Measurements from ENCODE around the gene ROR2. TPM values are rescaled to one million over a fixed set of nuclear protein-coding genes. Genes with fewer than 3 reads are reported as not detected.

ROR2 gene
- total and polyA plus RNA-seq, 2 of the 13 experiments (the other 11 are each of a cell fraction or from before 2014, with no cell fraction given): not detected

- Histone ChIP-seq H3K79me2 (ENCODE audit: insufficient read depth, low read length) (no peaks in the 10 kb centered on the region), H3K4me2 (ENCODE audit: low read depth, low read length) (no peak overlapping the region), H3K4me1 (ENCODE audit: insufficient read depth, low read length) (no peaks in the 10 kb centered on the region), H3K4me3 (replicated peaks in 1 of 3; ENCODE audit: insufficient read depth in 1 of 3, low read depth in 2 of 3, low read length in 3 of 3) (no peak overlapping the region), H3K27me3 (ENCODE audit: control insufficient read depth in 1 of 2, insufficient read depth in 2 of 2, low read length in 2 of 2) (peaks cover 2 to 12% of the 10 kb centered on the region in 2 experiments; a peak in 3 of 5 replicates), H3K27ac (ENCODE audit: extremely low read length, insufficient read depth, low read length) (no peak overlapping the region), H3K9me3 (ENCODE audit: low read length) (no peaks in the 10 kb centered on the region), H4K20me1 (ENCODE audit: insufficient read depth, low read length) (no peaks in the 10 kb centered on the region), H3K36me3 (replicated peaks in 1 of 2; ENCODE audit: control insufficient read depth in 1 of 2, insufficient read depth in 2 of 2, low read length in 2 of 2) (no peaks in the 10 kb centered on the region), H2AFZ (ENCODE audit: low read length) (no peak overlapping the region), H3K9ac (ENCODE audit: insufficient read depth, low read depth, low read length) (no peak overlapping the region)
- ATAC-seq (no peak), FAIRE-seq (no peak), DNase-seq (ENCODE audit: low spot score) (no peak)
- TF ChIP-seq MEIS2 (CRISPR knock-in tag; IDR thresholded peaks at IDR 0.05): no peak
- TF ChIP-seq ZNF878 (CRISPR knock-in tag; IDR thresholded peaks at IDR 0.05): no peak
- TF ChIP-seq TRIM24 (CRISPR knock-in tag; IDR thresholded peaks at IDR 0.05): no peak
- no peak for TF ChIP-seq GATAD1 (CRISPR knock-in tag; IDR thresholded peaks at IDR 0.05)
- no peak for TF ChIP-seq JARID2 (CRISPR knock-in tag; IDR thresholded peaks at IDR 0.05; ENCODE audit: insufficient replicate concordance)
- TF ChIP-seq DR1 (CRISPR knock-in tag; IDR thresholded peaks at IDR 0.05): no peak
- no peak for TF ChIP-seq ZNF292 (CRISPR knock-in tag; IDR thresholded peaks at IDR 0.05; ENCODE audit: borderline replicate concordance, low read depth)
- TF ChIP-seq ZNF274 (CRISPR knock-in tag; IDR thresholded peaks at IDR 0.05): no peak
- no peak for TF ChIP-seq SP2 (CRISPR knock-in tag; IDR thresholded peaks at IDR 0.05)
- TF ChIP-seq ATF2 (CRISPR knock-in tag; IDR thresholded peaks at IDR 0.05): no peak
- TF ChIP-seq TRIM22 (IDR thresholded peaks at IDR 0.05): no peak
- TF ChIP-seq ZNF501 (CRISPR knock-in tag; IDR thresholded peaks at IDR 0.05): no peak
- no peak for TF ChIP-seq TCF7 (IDR thresholded peaks at IDR 0.05; ENCODE audit: low read depth)
- no peak for TF ChIP-seq ZFP41 (CRISPR knock-in tag; IDR thresholded peaks at IDR 0.05; ENCODE audit: borderline replicate concordance)
- no peak for TF ChIP-seq SIN3B (IDR thresholded peaks at IDR 0.05; ENCODE audit: low read length)
- TF ChIP-seq ZMYM2 (CRISPR knock-in tag; IDR thresholded peaks at IDR 0.05): no peak
- TF ChIP-seq STAT6 (CRISPR knock-in tag; IDR thresholded peaks at IDR 0.05; ENCODE audit: borderline replicate concordance): no peak
- no peak for TF ChIP-seq ATM (IDR thresholded peaks at IDR 0.05; ENCODE audit: borderline replicate concordance)
- TF ChIP-seq MYNN (CRISPR knock-in tag; IDR thresholded peaks at IDR 0.05; ENCODE audit: low read depth): no peak
- no peak for TF ChIP-seq AKAP8 (CRISPR knock-in tag; IDR thresholded peaks at IDR 0.05)
- CTCF ChIA-PET (ENCODE audit: low intra/inter-chr PET ratio, low total read pairs): no interaction called here
- intact Hi-C loops (cut with micrococcal nuclease; ENCODE audit: unreplicated experiment): loop anchor here (5.0 to 10.0 kb wide), 3 partner anchors 244 to 697 kb away; no protein-coding TSS in a partner anchor
- in situ Hi-C loops (cut with HindIII; ENCODE audit: extremely low pct_ligation_motif_present, low pct_unique_long_range_greater_than_20kb): no loop called here
- BruUV-seq (replicated peaks): no TSS peak
- WGBS (ENCODE audit: low lambda C conversion rate): 12% methylated on average over 8 of the region's 8 CpGs
- POLR2A ChIA-PET: no interaction called here
Observed at GRCh38 chr9:91678807-91679580, 271.0 kb downstream of the ROR2 start.
